ENCODE measurements around the gene TEX19. TPM values are rescaled to one million over a fixed set of nuclear protein-coding genes. Genes with fewer than 3 reads are reported as not detected.
A peak's percentile ranks its signal among the peaks of the same experiment; 100 is the strongest.
"Not testable (repeated sequence)": the region's sequence is repeated elsewhere in the genome, so short reads cannot be mapped to it uniquely, and the experiment has no call there.

TEX19 gene
- polyA plus RNA-seq, 1 donor = not detected

GRCh38 chr17:82376042-82376730, 17.1 kb downstream of the TEX19 start:
- DNase-seq (ENCODE audit: low read depth) = no peak

GRCh38 chr17:82377294-82377693, 18.2 kb downstream of the TEX19 start:
- not testable (repeated sequence) for DNase-seq (ENCODE audit: low read depth)

DNA sequence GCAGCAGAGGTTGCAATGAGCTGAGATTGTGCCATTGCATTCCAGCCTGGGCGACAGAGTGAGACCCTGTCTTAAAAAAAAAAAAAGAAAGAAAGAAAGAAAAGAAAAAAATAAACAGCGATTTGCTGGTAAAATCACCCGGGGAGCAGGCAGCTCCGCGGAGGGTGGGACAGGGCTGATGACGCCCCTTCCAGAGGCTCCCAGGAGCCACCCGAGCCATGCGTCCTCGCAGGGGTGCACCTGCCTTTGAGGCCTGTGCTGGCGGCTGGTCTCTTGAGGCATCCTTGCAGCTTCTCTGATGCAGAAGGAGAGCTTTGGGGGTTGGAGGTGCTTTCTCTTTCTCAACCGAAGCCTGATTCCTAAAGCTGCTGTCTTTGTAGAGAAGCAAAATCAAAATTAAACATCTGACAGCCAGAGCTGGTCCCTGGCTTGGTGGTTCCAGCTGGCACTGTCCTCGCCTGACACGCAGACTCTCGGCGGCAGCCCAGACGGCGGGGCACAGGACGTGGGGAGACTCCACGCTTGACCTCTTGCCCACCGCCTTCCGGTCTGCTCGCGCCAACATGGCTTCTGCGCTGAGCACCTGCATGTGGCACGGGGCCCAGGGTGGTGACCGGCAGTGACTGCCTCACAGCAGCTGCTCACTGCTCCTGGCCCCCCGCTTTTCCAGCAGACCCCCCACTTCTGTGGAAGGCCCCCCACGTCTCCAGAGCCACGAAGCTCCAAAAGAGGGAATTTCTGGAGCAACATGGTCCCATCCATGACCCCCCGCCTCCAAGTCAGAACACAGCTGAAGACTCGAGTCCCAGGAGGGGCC, 19.1 kb downstream of the TEX19 start:
- no peak for DNase-seq (ENCODE audit: low read depth)

DNA sequence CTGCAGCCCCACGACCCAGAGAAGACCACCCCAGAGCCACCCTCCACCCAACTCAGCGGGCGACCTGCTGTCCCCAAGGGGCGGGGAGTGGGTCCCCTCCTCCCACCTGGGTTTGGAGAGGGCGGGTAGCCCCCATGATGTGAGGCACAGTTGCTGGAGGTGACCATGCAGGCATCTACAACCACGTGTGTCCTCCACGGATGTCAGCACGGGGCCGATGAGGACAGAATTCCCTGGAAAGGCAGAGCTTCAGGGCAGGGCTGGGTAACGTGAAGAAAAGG, 19.6 kb downstream of the TEX19 start:
- no peak for DNase-seq (ENCODE audit: low read depth)

DNA sequence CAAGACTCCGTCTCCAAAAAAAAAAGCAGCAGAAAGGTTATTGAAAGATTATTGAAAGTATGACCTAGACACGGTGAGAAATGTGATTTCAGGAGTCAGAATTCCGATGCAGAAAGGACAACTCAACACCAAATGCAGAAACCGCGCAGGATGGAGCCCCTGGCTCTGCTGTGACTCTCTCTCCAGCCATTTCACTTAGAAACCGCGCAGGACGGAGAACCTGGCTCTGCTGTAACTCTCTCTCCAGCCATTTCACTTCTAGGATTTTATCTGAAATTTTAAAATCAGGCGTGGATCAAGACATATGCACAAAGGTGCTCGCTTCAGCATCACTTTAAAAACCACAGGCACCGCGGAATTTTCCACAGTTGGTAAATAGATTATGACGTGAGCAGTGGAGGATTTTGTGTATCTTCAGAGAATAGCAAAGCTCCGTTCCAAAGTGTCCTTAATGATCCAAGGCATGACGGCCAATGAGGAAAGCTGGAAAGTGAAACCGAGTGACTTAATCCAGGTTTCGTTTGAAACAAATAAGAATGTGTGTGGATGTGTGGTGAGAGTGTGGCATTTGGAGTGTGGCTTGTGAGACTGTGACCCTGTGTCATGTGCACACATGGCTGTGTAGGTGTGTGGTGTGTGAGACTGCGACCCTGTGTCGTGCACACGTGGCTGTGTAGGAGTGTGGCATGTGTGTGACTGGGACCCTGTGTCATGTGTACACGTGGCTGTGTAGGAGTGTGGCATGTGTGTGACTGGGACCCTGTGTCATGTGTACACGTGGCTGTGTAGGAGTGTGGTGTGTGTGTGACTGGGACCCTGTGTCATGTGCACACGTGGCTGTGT, 22.0 kb downstream of the TEX19 start:
- DNase-seq (ENCODE audit: low read depth) = no peak

DNA sequence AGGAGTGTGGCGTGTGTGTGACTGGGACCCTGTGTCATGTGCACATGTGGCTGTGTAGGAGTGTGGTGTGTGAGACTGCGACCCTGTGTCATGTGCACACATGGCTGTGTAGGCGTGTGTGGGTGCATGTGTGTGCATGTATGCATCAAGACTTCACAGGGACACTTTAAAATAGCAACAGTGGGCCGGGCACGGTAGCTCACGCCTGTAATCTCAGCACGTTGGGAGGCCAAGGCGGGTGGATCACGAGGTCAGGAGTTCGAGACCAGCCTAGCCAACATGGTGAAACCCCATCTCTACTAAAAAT, 22.6 kb downstream of the TEX19 start:
- not testable (repeated sequence) for DNase-seq (ENCODE audit: low read depth)

DNA sequence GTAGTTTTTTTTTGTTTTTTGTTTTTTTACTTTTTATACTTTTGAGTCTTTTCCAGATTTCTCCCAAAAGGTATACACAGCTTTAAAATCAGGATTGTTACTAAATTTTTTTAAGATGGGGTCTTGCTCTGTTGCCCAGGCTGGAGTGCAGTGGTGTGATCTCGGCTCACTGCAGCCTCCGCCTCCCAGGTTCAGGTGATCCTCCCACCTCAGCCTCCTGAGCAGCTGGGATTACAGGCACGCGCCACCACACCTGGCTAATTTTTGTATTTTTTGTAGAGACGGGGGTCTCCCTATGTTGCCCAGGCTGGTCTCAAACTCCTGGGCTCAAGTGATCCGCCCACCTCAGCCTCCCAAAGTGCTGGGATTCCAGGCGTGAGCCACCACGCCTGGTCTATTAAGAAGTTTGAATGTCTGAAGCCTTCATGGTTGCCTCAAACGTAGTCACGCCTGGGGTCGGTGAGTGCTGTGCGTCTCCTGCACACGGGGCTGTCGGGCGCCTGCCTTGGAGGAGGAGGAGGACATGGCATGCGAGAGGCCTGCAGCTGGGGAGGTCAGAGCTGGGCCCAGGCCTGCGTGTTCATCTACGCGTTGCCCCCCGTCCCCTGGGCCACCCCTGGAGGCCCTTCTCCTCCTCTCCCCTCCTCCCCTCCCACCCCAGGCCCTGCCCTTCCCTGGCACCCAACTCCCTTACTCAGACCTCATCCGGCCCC, 23.3 kb downstream of the TEX19 start:
- DNase-seq (ENCODE audit: low read depth) = not testable (repeated sequence)

DNA sequence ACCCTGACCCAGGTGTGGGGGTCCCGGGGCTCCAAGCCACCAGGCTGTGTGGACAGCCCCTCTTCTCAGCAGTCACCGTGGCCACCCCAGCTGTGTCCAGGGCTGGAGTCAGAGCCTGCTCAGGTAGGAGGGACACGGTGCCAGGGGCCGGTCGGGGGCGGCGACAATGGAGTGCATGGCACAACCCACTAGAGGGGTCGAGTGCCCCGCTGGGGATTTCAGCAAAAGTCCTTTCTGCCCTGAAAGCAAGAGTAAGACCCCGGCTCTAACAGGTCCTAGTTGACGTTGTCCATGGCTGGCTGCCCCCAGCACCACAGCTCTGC, 23.8 kb downstream of the TEX19 start:
- DNase-seq (ENCODE audit: low read depth) = no peak

DNA sequence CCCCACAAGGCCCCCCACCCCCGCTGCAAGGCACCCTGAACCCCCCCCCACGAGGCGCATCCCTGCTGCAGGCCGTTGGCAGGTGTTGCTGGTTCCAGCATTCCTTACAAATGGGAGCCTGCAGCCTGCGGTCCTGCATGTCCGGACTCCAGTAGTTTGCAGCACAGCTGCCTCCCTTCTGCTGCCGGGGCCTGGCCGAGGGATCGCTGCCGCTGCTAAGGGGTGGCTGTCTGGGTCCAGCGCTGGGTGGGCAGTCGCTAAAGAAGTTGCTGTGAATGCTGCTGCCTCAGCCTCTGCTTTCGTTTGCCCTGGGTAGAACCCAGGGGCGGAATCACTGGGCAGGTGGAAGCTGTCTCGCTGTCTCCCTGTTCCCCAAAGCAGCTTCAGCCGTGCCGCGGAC, 24.4 kb downstream of the TEX19 start:
- no peak for DNase-seq (ENCODE audit: low read depth)

DNA sequence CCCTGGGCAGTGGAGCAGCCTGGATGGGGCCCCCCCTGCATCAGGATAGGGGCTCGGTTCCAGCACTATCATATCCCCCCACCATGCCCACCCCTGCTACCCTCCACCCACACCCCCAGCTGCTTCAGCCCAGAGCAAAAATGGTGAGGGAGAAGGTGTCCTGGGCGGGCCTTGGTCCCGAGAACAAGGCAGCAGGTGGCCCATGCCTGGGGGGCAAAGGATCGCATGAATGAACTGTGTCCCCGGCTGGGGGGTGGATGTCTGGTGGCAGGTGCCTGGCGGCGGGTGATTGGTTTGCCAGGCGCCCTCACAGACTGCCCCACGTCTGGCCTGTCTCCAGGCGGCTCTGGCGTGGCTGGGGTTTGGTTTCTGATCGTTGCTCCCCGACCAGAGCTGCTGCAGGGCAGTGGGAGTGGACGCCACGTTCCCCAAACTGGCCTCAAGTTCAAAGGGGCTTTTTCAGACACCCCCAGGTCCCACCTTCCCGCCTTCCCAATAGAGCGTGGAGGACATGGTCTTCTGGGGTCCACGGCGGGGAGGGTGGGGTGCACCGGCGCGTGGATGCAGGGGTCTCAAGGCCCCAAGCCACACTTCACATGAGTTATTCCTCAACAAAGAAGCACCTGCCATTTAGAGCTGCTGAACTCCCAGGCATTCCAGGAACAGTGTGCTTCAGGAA, 25.1 kb downstream of the TEX19 start:
- no peak for DNase-seq (ENCODE audit: low read depth)

GRCh38 chr17:82384730-82385481, 25.9 kb downstream of the TEX19 start:
- DNase-seq (ENCODE audit: low read depth) = no peak

- DNase-seq (ENCODE audit: low read depth) = no peak
These were observed 26.7 kb downstream of the TEX19 start for GRCh38 chr17:82385559-82386254.

DNA sequence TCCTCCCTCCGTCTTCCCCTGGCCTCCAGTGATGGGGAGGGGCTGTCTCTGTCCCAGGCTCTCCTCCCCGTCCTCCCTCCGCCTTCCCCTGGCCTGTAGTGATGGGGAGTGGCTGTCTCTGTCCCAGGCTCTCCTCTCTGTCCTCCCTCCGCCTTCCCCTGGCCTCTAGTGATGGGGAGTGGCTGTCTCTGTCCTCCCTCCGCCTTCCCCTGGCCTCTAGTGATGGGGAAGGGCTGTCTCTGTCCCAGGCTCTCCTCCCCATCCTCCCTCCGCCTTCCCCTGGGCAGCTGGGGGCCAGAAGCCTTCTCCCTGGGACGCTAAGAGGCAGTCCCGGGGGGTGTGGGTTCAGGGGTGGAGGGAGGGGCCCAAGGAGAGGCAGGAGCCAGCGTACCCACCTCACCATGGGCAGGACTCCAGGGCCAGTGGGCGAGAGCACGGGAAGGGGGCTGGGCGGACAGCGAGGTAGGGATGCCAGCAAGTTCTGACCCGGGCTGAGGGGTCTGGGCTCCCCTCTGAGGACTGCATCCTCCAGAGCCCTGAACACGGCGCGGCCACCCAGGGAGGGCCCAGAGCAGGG, 27.3 kb downstream of the TEX19 start:
- peak; percentile 72 for DNase-seq (ENCODE audit: low read depth)

DNA sequence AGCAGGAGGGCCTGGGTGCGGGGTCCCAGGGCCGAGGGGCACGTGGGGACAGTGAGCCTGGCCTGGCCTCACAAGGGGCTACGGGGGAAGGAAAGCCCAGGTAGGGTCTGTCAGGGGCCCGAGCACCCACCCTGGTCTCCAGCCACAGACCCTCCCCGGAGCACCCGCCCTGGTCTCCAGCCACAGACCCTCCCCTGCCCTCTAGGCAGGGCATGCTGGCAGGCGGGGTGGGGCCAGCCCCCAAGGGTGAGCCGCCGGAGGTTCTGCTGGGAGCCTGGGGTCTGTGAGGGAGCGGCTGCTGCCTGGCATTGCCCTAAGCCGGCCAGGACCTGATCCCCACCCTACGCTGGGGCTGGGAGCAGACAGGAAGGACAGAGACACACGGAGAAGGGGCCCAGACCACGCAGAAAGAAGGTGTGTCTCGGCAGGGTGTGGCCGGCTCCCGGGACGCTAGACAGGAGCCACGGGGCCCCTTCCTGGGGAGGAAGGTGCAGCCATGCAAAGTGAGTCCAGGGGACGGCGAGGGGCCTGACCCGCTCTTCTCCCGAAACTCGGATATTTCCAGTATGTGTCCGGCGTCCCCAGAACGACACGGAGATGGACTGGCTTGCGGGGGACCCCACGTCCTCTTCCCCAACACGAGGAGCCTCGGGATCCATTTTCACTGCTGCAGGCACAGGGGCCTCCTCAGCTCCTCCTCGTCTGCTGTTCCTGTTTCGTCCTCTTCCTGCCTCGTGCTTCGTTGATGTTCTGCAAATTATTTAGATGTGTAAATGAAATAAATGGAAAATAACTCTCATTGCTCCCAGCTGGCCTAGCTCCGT, 28.0 kb downstream of the TEX19 start:
- DNase-seq (ENCODE audit: low read depth) = no peak

DNA sequence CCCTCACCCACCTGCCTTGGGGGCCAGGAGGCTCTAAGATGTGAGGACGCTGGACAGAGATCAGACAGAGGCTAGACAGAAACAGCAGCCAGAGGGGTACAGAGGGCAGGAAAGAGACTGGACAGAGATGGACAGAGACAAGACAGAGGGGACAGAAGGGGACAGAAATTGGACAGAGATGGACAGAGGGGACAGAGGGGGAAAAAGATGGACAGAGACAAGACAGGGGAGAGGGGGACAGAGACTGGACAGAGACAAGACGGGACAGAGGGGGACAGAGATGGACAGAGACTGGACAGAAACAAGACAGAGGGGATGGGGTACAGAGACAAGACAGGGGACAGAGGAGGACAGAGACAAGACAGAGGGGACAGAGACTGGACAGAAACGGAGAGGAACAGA, 28.7 kb downstream of the TEX19 start:
- no peak for DNase-seq (ENCODE audit: low read depth)

DNA sequence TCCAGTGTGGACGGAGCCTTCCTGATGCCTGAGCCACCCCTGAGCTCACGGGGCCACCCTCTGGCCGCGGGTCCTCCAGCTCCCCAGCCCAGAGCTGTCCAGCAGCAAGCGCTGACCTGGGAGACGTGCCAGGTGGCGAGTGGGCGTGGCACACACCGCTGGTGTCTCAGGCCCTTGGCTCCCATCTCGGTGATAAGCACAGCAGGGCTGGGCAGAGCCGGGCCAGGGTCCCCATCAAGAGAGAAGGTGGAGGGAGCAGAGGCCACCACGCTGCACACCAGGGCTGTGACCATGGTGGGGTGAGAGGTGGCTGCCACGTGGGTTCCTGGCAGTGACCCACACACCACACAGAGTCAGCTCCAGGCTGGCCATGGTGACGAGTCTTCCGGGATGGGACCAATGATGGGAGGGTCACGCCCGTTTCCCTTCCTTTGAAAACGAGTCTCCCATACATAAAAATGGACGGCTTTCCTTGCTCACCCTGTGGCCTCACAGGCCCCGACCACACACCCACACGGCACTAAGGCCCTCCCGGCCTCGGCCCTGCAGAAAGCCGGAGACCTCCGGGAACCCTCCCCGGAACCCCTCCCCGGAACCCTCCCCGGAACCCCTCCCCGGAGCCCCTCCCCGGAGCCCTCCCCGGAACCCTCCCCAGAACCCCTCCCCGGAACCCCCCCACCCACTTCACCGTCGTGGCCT, 29.3 kb downstream of the TEX19 start:
- no peak for DNase-seq (ENCODE audit: low read depth)

- no peak for DNase-seq (ENCODE audit: low read depth)
These were observed 29.9 kb downstream of the TEX19 start for GRCh38 chr17:82388922-82389283.

GRCh38 chr17:82389379-82389778, 30.3 kb downstream of the TEX19 start:
- DNase-seq (ENCODE audit: low read depth) = no peak
